GOT3 (cell line): ENCODE results near the gene NAA40.

ENCODE experiments used
- DNase-seq: peaks from one replicate; lab custom pipeline; 2025; ENCODE audit warnings: mixed read lengths; lab: John Stamatoyannopoulos, UW

NAA40 gene

GRCh38 chr11:63938479-63939396, at the start of gene NAA40:
Gene NAA40 (plus strand): TSS chr11:63939002. CDS start chr11:63939097, 95 bp downstream.
- DNase-seq, result peak; percentile 81

GRCh38 chr11:63889344-63889743, 49.5 kb upstream of the NAA40 start:
- no peak for DNase-seq

GRCh38 chr11:63890368-63890767, 48.4 kb upstream of the NAA40 start:
- no peak for DNase-seq

GRCh38 chr11:63892228-63892627, 46.6 kb upstream of the NAA40 start:
- DNase-seq, result no peak

GRCh38 chr11:63893355-63893754, 45.4 kb upstream of the NAA40 start:
- DNase-seq, result no peak

- DNase-seq, result no peak
These were observed 42.7 kb upstream of the NAA40 start for GRCh38 chr11:63896071-63896470.

- DNase-seq, result no peak
These were observed 41.2 kb upstream of the NAA40 start for GRCh38 chr11:63897459-63898146.

GRCh38 chr11:63901660-63902059, 37.1 kb upstream of the NAA40 start:
- DNase-seq, result no peak

GRCh38 chr11:63903884-63904283, 34.9 kb upstream of the NAA40 start:
- no peak for DNase-seq

GRCh38 chr11:63904743-63905142, 34.1 kb upstream of the NAA40 start:
- no peak for DNase-seq

- DNase-seq, result no peak
These were observed 33.6 kb upstream of the NAA40 start for GRCh38 chr11:63905179-63905578.

- no peak for DNase-seq
These were observed 32.7 kb upstream of the NAA40 start for GRCh38 chr11:63906087-63906486.

- no peak for DNase-seq
These were observed 32.2 kb upstream of the NAA40 start for GRCh38 chr11:63906585-63906984.

- DNase-seq, result no peak
These were observed 31.7 kb upstream of the NAA40 start for GRCh38 chr11:63907063-63907462.

- DNase-seq, result no peak
These were observed 30.8 kb upstream of the NAA40 start for GRCh38 chr11:63907808-63908530.

- no peak for DNase-seq
These were observed 30.0 kb upstream of the NAA40 start for GRCh38 chr11:63908631-63909401.

- no peak for DNase-seq
These were observed 29.0 kb upstream of the NAA40 start for GRCh38 chr11:63909591-63910506.

GRCh38 chr11:63910675-63911074, 28.1 kb upstream of the NAA40 start:
- DNase-seq, result no peak

GRCh38 chr11:63911440-63911839, 27.4 kb upstream of the NAA40 start:
- DNase-seq, result no peak

GRCh38 chr11:63911876-63912275, 26.9 kb upstream of the NAA40 start:
- DNase-seq, result no peak

- DNase-seq, result no peak
These were observed 26.1 kb upstream of the NAA40 start for GRCh38 chr11:63912678-63913077.
